H1 (cell line): ENCODE data around the gene NAIF1. TPM values are rescaled to one million over a fixed set of nuclear protein-coding genes. Genes with fewer than 3 reads are reported as not detected.

Experiments used
- CTCF ChIA-PET: fragments of 300-600 bp; sonication (Branson Sonifier 250); formaldehyde crosslinking; loops from one replicate; lab custom pipeline; 2021; ENCODE audit not compliant: partially characterized antibody; lab: Charles Lee
- POLR2A ChIA-PET: fragments of 300-600 bp; sonication (Branson Sonifier 250); formaldehyde crosslinking; loops from one replicate; lab custom pipeline; 2021; ENCODE audit warnings: inconsistent platforms; ENCODE audit not compliant: partially characterized antibody; lab: Charles Lee
- DNase-seq, 2 experiments: peaks; one replicate each; pipeline versions ENCODE4 v3.0.0 to v3.0.0-alpha.2; 2010 to 2022; ENCODE audit warnings: low spot score in 2 of 2, low read depth in 1 of 2, mixed read lengths in 1 of 2
- FAIRE-seq: peaks from 2 replicates; lab custom pipeline; 2011; peaks lifted over from hg19 to GRCh38; lab: Jason Lieb, UNC
- H2AFZ ChIP-seq: 2 replicates; pipeline ENCODE4 v1.8.1; 2012; ENCODE audit warnings: low read length, inconsistent platforms
- H2AK5ac ChIP-seq: 2 replicates; pipeline ENCODE4 v1.6.1; 2013; ENCODE audit warnings: low read depth, low read length
- H2BK120ac ChIP-seq: replicated peaks from 2 replicates; pipeline ENCODE3; 2013; ENCODE audit warnings: low read depth, low read length, inconsistent platforms
- H2BK12ac ChIP-seq: 2 replicates; pipeline ENCODE4 v1.6.1; 2013; ENCODE audit warnings: low read depth, low read length
- H2BK15ac ChIP-seq: 2 replicates; pipeline ENCODE4 v1.6.1; 2013; ENCODE audit warnings: low read length
- H2BK20ac ChIP-seq: 2 replicates; pipeline ENCODE4 v1.6.1; 2013; ENCODE audit warnings: low read length
- H2BK5ac ChIP-seq: 2 replicates; pipeline ENCODE4 v1.6.1; 2013; ENCODE audit warnings: low read depth, low read length
- H3K14ac ChIP-seq: 2 replicates; pipeline ENCODE4 v1.6.1; 2013; ENCODE audit warnings: inconsistent platforms; ENCODE audit not compliant: insufficient read length
- H3K18ac ChIP-seq: 2 replicates; pipeline ENCODE4 v1.6.1; 2013; ENCODE audit warnings: low read length; ENCODE audit errors: extremely low read depth
- H3K23ac ChIP-seq: 2 replicates; pipeline ENCODE4 v1.6.1; 2013; ENCODE audit warnings: inconsistent platforms; ENCODE audit not compliant: insufficient read length
- H3K23me2 ChIP-seq: 2 replicates; pipeline ENCODE4 v1.6.1; 2013; ENCODE audit warnings: low read depth, low read length
- H3K27ac ChIP-seq: 2 replicates; pipeline ENCODE4 v1.6.1; 2011; ENCODE audit warnings: low read depth, low read length, inconsistent platforms
- H3K27me3 ChIP-seq, 4 experiments: replicated peaks in 1 of 4; 1 replicate in 1 of 4; 2 replicates in 3 of 4; pipeline versions ENCODE4 v1.6.1 to v1.8.1; 2011 to 2013; ENCODE audit warnings: low read length in 3 of 4, mild to moderate bottlenecking in 3 of 4, inconsistent platforms in 2 of 4, mixed read lengths in 2 of 4, moderate library complexity in 1 of 4; ENCODE audit not compliant: control insufficient read depth in 3 of 4, insufficient read depth in 3 of 4; ENCODE audit errors: extremely low read depth in 1 of 4
- H3K36me3 ChIP-seq, 4 experiments: 2 replicates each; pipeline versions ENCODE4 v1.6.1 to v1.8.1; 2011 to 2013; ENCODE audit warnings: mild to moderate bottlenecking in 4 of 4, low read length in 3 of 4, moderate library complexity in 2 of 4, control low read depth in 1 of 4, inconsistent platforms in 1 of 4; ENCODE audit not compliant: insufficient read depth in 4 of 4, control insufficient read depth in 2 of 4
- H3K4ac ChIP-seq: replicated peaks from 2 replicates; pipeline ENCODE3; 2013; ENCODE audit warnings: low read length, low read depth, mixed read lengths, inconsistent platforms; ENCODE audit not compliant: insufficient read length
- H3K4me1 ChIP-seq, 4 experiments: replicated peaks in 1 of 4; 1 replicate in 1 of 4; 2 replicates in 3 of 4; pipeline versions ENCODE4 v1.6.1 to v1.8.1; 2011 to 2013; ENCODE audit warnings: low read length in 3 of 4, inconsistent platforms in 2 of 4, mixed read lengths in 1 of 4; ENCODE audit not compliant: insufficient read depth in 4 of 4, control insufficient read depth in 3 of 4
- H3K4me2 ChIP-seq, 2 experiments: 2 replicates each; pipeline versions ENCODE4 v1.6.1 to v1.8.1; 2011 to 2013; ENCODE audit warnings: low read depth in 2 of 2, low read length in 2 of 2, control low read depth in 1 of 2, inconsistent platforms in 1 of 2, mild to moderate bottlenecking in 1 of 2; ENCODE audit not compliant: insufficient read depth in 1 of 2
- H3K4me3 ChIP-seq, 4 experiments: fragments of 200-600, 300-600 bp in 1 of 4; sonication (generic), shearing (Covaris generic), sonication (Bioruptor Twin) in 1 of 4; 2 replicates each; pipeline versions ENCODE4 v1.5.1 to v1.8.1; 2011 to 2016; ENCODE audit warnings: low read length in 4 of 4, low read depth in 3 of 4, control low read depth in 2 of 4, inconsistent platforms in 2 of 4, mild to moderate bottlenecking in 2 of 4, mixed read lengths in 1 of 4, moderate library complexity in 1 of 4; ENCODE audit not compliant: insufficient read depth in 2 of 4; ENCODE audit errors: extremely low read depth in 1 of 4
- H3K56ac ChIP-seq: replicated peaks from 2 replicates; pipeline ENCODE3; 2013; ENCODE audit warnings: low read depth, mild to moderate bottlenecking, mixed read lengths, low read length, inconsistent platforms; ENCODE audit not compliant: insufficient read length
- H3K79me1 ChIP-seq: 2 replicates; pipeline ENCODE4 v1.6.1; 2013; ENCODE audit warnings: low read depth, low read length, control low read depth
- H3K79me2 ChIP-seq, 2 experiments: 2 replicates each; pipeline versions ENCODE4 v1.6.1 to v1.8.1; 2012 to 2013; ENCODE audit warnings: low read length in 2 of 2, mild to moderate bottlenecking in 2 of 2, inconsistent platforms in 1 of 2; ENCODE audit not compliant: insufficient read depth in 2 of 2, control insufficient read depth in 1 of 2
- H3K9ac ChIP-seq, 4 experiments: replicated peaks in 1 of 4; 1 replicate in 1 of 4; 2 replicates in 3 of 4; pipeline versions ENCODE4 v1.6.1 to v1.8.1; 2011 to 2013; ENCODE audit warnings: low read depth in 3 of 4, low read length in 3 of 4, control low read depth in 2 of 4, mild to moderate bottlenecking in 2 of 4, moderate library complexity in 2 of 4, inconsistent platforms in 1 of 4; ENCODE audit errors: extremely low read depth in 1 of 4
- H3K9me3 ChIP-seq, 2 experiments: 2 replicates each; pipeline versions ENCODE4 v1.6.1 to v1.8.1; 2012 to 2013; ENCODE audit warnings: mild to moderate bottlenecking in 2 of 2, moderate library complexity in 2 of 2, control low read depth in 1 of 2, inconsistent platforms in 1 of 2, low read depth in 1 of 2, low read length in 1 of 2, mixed read lengths in 1 of 2; ENCODE audit not compliant: insufficient read depth in 2 of 2
- H4K20me1 ChIP-seq, 2 experiments: replicated peaks in 1 of 2; 2 replicates each; pipeline versions ENCODE3 to v1.8.1; 2011 to 2013; ENCODE audit warnings: inconsistent platforms in 2 of 2, low read length in 2 of 2, mild to moderate bottlenecking in 1 of 2; ENCODE audit not compliant: insufficient read depth in 2 of 2, control insufficient read depth in 1 of 2
- H4K5ac ChIP-seq: 2 replicates; pipeline ENCODE4 v1.6.1; 2013; ENCODE audit warnings: low read length, low read depth, mixed read lengths, inconsistent platforms; ENCODE audit not compliant: insufficient read length
- H4K8ac ChIP-seq: 2 replicates; pipeline ENCODE4 v1.8.0; 2013; ENCODE audit warnings: mild to moderate bottlenecking, moderate library complexity, low read length, inconsistent platforms; ENCODE audit not compliant: insufficient read depth; ENCODE audit errors: extremely low read depth
- H4K91ac ChIP-seq: replicated peaks from 2 replicates; pipeline ENCODE3; 2013; ENCODE audit warnings: low read length, mixed read lengths, inconsistent platforms; ENCODE audit not compliant: insufficient read length
- ATF2 ChIP-seq: IDR thresholded peaks from 2 replicates; pipeline ENCODE4 v1.6.1; 2012; ENCODE audit warnings: low read length, inconsistent platforms
- CTCF ChIP-seq, 3 experiments: IDR thresholded peaks; 1 replicate in 2 of 3; 2 replicates in 1 of 3; pipeline versions ENCODE4 v1.5.1 to v1.6.1; 2011; ENCODE audit warnings: low read length in 3 of 3, mild to moderate bottlenecking in 3 of 3, inconsistent platforms in 2 of 3, low read depth in 1 of 3, moderate library complexity in 1 of 3; ENCODE audit not compliant: insufficient read depth in 1 of 3; ENCODE audit errors: control extremely low read depth in 1 of 3
- WGBS, 2 experiments: shearing (Covaris generic) in 1 of 2; methylation state at CpG; one replicate each; pipeline versions ENCODE4 v1.1.6 to v1.1.7; 2013 to 2015; ENCODE audit warnings: low lambda C conversion rate in 2 of 2, mixed read lengths in 2 of 2, inconsistent platforms in 1 of 2, low coverage in 1 of 2, missing lambda C conversion rate in 1 of 2; ENCODE audit not compliant: insufficient replicate concordance in 2 of 2, insufficient coverage in 1 of 2, insufficient read length in 1 of 2; ENCODE audit errors: extremely low coverage in 1 of 2, missing lambda C conversion rate in 1 of 2; 5-methylcytosine and 5-hydroxymethylcytosine counted together
- polyA plus RNA-seq, 7 experiments: library from polyadenylated mRNA; depleted of rRNA in 3 of 7; stranded (reverse) in 5 of 7; unstranded in 2 of 7; fragments of >200 nt in 5 of 7; fragments of 200-250 nt in 2 of 7; gene quantifications; 1 replicate in 5 of 7; 2 replicates in 1 of 7; 4 replicates in 1 of 7; pipeline versions ENCODE4 v1.2.1 to v1.2.3, GENCODE V29; 2011 to 2013; ENCODE audit warnings: missing spikeins in 2 of 7, mixed read lengths in 2 of 7
- total RNA-seq: library from RNA; stranded (reverse); fragmentation: NEBNext Ultra II Directional; extraction: Animal tissue kit (Norgen Biotek cat#: 25700); gene quantifications from 2 replicates; pipeline ENCODE4 v1.2.1, GENCODE V29; 2021

The NAIF1 gene
- total and polyA plus RNA-seq, 2 of the 8 experiments (the other 6 are each of a cell fraction or from before 2014, with no cell fraction given): 8.7 to 9.0 TPM

GRCh38 chr9:128056887-128057723 lies 10.0 kb downstream of the NAIF1 start:
- Histone ChIP-seq H3K4me1 (peaks cover 0 to 17% (median 13%) of the 10 kb centered on the region in 4 experiments; a peak in 4 of 7 replicates), H2BK12ac (peak overlapping the region; percentile 88; the same call in 1 of the 2 replicates), H3K18ac (no peak overlapping the region), H2AFZ (no peak overlapping the region), H3K56ac (no peak overlapping the region), H3K36me3 (peaks cover 0 to 2% (median 0%) of the 10 kb centered on the region in 4 experiments; a peak in 1 of 8 replicates), H3K27ac (no peak overlapping the region), H3K27me3 (no peaks in the 10 kb centered on the region), H4K91ac (peak overlapping the region; percentile 67), H4K8ac (peak overlapping the region; percentile 77; the same call in 1 of the 2 replicates), H3K9ac (no peak overlapping the region), H3K4me2 (no peak overlapping the region; a peak in 1 of 4 replicates), H2BK5ac (no peak overlapping the region), H3K9me3 (no peaks in the 10 kb centered on the region), H2AK5ac (0 out of 2 replicates have a peak overlapping the region, but pooled peaks have one; percentile 34), H3K23me2 (peaks cover 2% of the 10 kb centered on the region; the same call in 1 of the 2 replicates), H2BK15ac (peak overlapping the region; percentile 95), H3K23ac (no peak overlapping the region), H3K4ac (no peak overlapping the region), H3K79me1 (no peaks in the 10 kb centered on the region), H4K20me1 (no peaks in the 10 kb centered on the region), H3K4me3 (no peak overlapping the region), H2BK20ac (peak overlapping the region; percentile 43; the same call in 1 of the 2 replicates), H3K14ac (no peak overlapping the region), H4K5ac (no peak overlapping the region), H2BK120ac (no peak overlapping the region), H3K79me2 (no peaks in the 10 kb centered on the region)
- 81% methylated on average over 14 of the region's 14 CpGs; no CpG with 5 or more reads in 1 of the 2 experiments for WGBS, 2 experiments
- DNase-seq: no peak
- ChIA-PET POLR2A (interaction anchor here (1.1 to 2.2 kb wide), 3 partner anchors 8 to 107 kb away, joined by 3 to 6 read pairs (median 3); partner anchors contain the start of genes NAIF1 and SLC25A25), CTCF (interaction anchor here (0.6 to 2.7 kb wide), 14 partner anchors 9 to 390 kb away, joined by 3 to 13 read pairs (median 4); partner anchors contain the start of genes EEIG1 and NAIF1)
- FAIRE-seq: no peak
- TF ChIP-seq ATF2: no peak
- peak in 1 of 3 experiments; percentile 33; a peak in 1 of 4 replicates for TF ChIP-seq CTCF (IDR thresholded peaks at IDR 0.05; ENCODE audit: control extremely low read depth in 1 of 3, insufficient read depth in 1 of 3, low read depth in 1 of 3, low read length in 3 of 3)
